ENCODE measurements around the gene TMSB4X. TPM values are rescaled to one million over a fixed set of nuclear protein-coding genes. Genes with fewer than 3 reads are reported as not detected.

The TMSB4X gene
- total and polyA plus RNA-seq, 9 donors: 1,993 to 5,006 (median 2,317) TPM

DNA sequence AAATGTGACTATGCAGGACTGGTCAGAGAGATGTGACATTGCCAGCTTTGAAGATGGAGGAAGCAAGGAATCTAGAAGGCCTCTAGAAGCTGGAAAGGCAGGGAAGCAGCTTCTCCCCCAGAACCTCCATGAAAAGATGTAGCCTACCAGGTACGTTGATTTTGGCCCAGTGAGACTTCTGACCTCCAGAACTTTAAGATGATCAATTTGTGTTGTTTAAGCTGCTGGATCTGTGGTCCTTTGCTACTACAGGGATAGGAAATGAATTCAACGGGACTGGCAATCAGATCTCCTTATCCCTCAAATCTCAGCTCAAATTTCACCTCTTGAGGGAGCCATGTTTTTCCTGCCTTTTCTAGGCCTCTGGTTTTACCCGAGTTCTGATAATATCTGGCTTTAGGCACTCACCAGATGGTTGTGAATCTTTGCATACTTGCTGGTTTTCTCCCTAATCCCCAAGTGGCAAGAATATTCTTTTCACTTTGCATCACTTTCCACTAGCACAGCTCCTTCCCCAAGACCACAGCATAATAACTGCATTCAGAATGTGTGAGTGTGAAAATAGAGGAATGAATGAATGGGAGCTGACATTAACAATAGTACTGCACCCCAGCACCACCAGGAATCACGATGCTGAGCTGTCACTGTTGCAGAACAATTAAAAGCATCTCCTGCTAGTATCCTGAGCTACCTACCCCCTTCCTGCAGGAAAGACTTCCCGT is 25.5 kb upstream of the TMSB4X start:
- WGBS, 3 donors: 45 to 49% (median 47%) methylated on average over 5 of the region's 5 CpGs
- no peak for DNase-seq
- peaks cover 7% of the 10 kb centered on the region for H3K4me1 ChIP-seq (ENCODE audit: insufficient read depth)
- no peaks in the 10 kb centered on the region for H3K9me3 ChIP-seq
- H3K36me3 ChIP-seq: no peaks in the 10 kb centered on the region
- H3K27ac ChIP-seq: peak overlapping the region in 1 of 2 donors; percentile 64
- TF ChIP-seq POLR2A (IDR thresholded peaks at IDR 0.05): no peak
- no peak for TF ChIP-seq EP300 (IDR thresholded peaks at IDR 0.05)
- TF ChIP-seq CTCF (IDR thresholded peaks at IDR 0.05): no peak
- no peak overlapping the region for H3K4me3 ChIP-seq
- no peaks in the 10 kb centered on the region for H3K27me3 ChIP-seq
- intact Hi-C loops (cut with DNase I): loop anchor here in 1 of 4 donors (5.0 kb wide), 1 partner anchor 538 kb away; no protein-coding TSS in a partner anchor

DNA sequence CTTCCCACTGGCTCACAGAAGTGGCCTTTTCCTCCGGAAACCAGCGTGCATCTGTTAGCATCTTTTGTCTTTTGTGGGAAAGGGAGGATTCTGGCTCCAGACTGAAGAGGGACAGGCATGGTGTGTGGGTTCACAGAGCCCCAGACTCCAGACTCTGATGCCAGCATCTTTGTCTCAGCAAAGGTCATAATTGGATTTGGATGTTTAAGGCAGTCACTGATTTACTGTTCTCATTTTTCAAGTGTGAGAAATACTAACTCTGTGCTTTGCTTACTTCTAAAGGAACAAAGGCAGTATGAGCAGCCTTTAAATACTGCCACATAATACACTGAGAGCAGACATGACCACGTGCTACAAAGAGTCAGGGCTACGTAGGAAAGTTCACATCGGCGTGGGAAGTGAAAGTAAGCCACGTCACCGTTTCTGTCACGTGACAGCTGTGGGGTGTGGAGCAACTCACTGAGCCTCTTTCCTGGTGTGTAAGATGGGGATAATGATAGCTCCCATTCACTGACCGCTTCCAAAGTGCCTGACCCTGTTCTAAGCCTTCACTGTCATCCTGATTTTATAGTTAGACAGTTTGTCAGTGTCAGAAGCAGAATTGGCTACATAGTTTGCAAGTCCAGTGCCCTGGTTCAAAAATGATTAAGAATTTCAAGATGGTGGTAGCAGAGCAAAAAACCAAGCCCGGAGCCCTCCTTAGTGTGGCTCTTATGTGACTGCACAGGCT is 24.8 kb upstream of the TMSB4X start:
- peak; percentile 73 to 87 (median 74) for DNase-seq
- TF ChIP-seq POLR2A (IDR thresholded peaks at IDR 0.05) (no peak), CTCF (IDR thresholded peaks at IDR 0.05) (no peak), EP300 (IDR thresholded peaks at IDR 0.05) (no peak)
- no peaks in the 10 kb centered on the region for H3K27me3 ChIP-seq
- intact Hi-C loops (cut with DNase I): loop anchor here in 1 of 4 donors (5.0 kb wide), 1 partner anchor 537 kb away; no protein-coding TSS in a partner anchor
- H3K4me1 ChIP-seq (ENCODE audit: insufficient read depth): peaks cover 7% of the 10 kb centered on the region
- peak overlapping the region in 1 of 2 donors; percentile 64 for H3K27ac ChIP-seq
- H3K9me3 ChIP-seq: no peaks in the 10 kb centered on the region
- no peaks in the 10 kb centered on the region for H3K36me3 ChIP-seq
- H3K4me3 ChIP-seq: no peak overlapping the region
- WGBS, 3 donors: 43 to 49% (median 47%) methylated on average over 11 of the region's 11 CpGs

- TF ChIP-seq EP300 (IDR thresholded peaks at IDR 0.05) (no peak), POLR2A (IDR thresholded peaks at IDR 0.05) (no peak), CTCF (IDR thresholded peaks at IDR 0.05) (no peak)
- H3K4me1 ChIP-seq (ENCODE audit: insufficient read depth): peaks cover 8% of the 10 kb centered on the region
- no peak overlapping the region for H3K4me3 ChIP-seq
- no peak for DNase-seq
- no peaks in the 10 kb centered on the region for H3K36me3 ChIP-seq
- H3K27me3 ChIP-seq: no peaks in the 10 kb centered on the region
- H3K27ac ChIP-seq: no peak overlapping the region
- H3K9me3 ChIP-seq: no peaks in the 10 kb centered on the region
- 56 to 60% (median 56%) methylated on average over 9 of the region's 9 CpGs for WGBS, 3 donors
- intact Hi-C loops (cut with DNase I): no loop called here
Measured at GRCh38 chrX:12950851-12951594, 23.9 kb upstream of the TMSB4X start.

GRCh38 chrX:12951595-12951975 is 23.3 kb upstream of the TMSB4X start:
- TF ChIP-seq POLR2A (IDR thresholded peaks at IDR 0.05) (no peak), CTCF (IDR thresholded peaks at IDR 0.05) (no peak), EP300 (IDR thresholded peaks at IDR 0.05) (no peak)
- no peak for DNase-seq
- H3K4me3 ChIP-seq: no peak overlapping the region
- H3K27me3 ChIP-seq: no peaks in the 10 kb centered on the region
- WGBS, 3 donors: 85 to 89% (median 85%) methylated on average over 5 of the region's 5 CpGs
- no peak overlapping the region for H3K27ac ChIP-seq
- no peaks in the 10 kb centered on the region for H3K9me3 ChIP-seq
- H3K4me1 ChIP-seq (ENCODE audit: insufficient read depth): peaks cover 9% of the 10 kb centered on the region
- intact Hi-C loops (cut with DNase I): no loop called here
- H3K36me3 ChIP-seq: no peaks in the 10 kb centered on the region

Measured in ovary (tissue), 9 donors.